Stomach smooth muscle (tissue), 2 donors: ENCODE measurements around the gene GNB4.

Experiments used
- H3K27ac ChIP-seq: one replicate; pipeline ENCODE4 v1.7.0; 2013; ENCODE audit warnings: mild to moderate bottlenecking, low read length, inconsistent platforms
- H3K27me3 ChIP-seq, 2 donors: one replicate each; pipeline ENCODE4 v1.7.0; 2013; ENCODE audit warnings: low read length in 2 of 2; ENCODE audit not compliant: insufficient read depth in 2 of 2, control insufficient read depth in 1 of 2
- H3K36me3 ChIP-seq, 2 donors: one replicate each; pipeline ENCODE4 v1.7.0; 2013; ENCODE audit warnings: low read length in 2 of 2; ENCODE audit not compliant: control insufficient read depth in 2 of 2, insufficient read depth in 2 of 2
- H3K4me1 ChIP-seq: one replicate; pipeline ENCODE4 v1.7.0; 2013; ENCODE audit warnings: low read length; ENCODE audit not compliant: control insufficient read depth, insufficient read depth
- H3K4me3 ChIP-seq, 2 donors: one replicate each; pipeline ENCODE4 v1.7.0; 2013; ENCODE audit warnings: low read length in 2 of 2
- H3K9ac ChIP-seq, 2 donors: one replicate each; pipeline ENCODE4 v1.7.0; 2013; ENCODE audit warnings: low read length in 2 of 2, mild to moderate bottlenecking in 1 of 2
- H3K9me3 ChIP-seq, 2 donors: one replicate each; pipeline ENCODE4 v1.7.0; 2013; ENCODE audit warnings: low read length in 2 of 2; ENCODE audit not compliant: control insufficient read depth in 2 of 2
- donor health status: healthy.
- donor health status: Pancreatic carcinoma.

Gene GNB4

DNA sequence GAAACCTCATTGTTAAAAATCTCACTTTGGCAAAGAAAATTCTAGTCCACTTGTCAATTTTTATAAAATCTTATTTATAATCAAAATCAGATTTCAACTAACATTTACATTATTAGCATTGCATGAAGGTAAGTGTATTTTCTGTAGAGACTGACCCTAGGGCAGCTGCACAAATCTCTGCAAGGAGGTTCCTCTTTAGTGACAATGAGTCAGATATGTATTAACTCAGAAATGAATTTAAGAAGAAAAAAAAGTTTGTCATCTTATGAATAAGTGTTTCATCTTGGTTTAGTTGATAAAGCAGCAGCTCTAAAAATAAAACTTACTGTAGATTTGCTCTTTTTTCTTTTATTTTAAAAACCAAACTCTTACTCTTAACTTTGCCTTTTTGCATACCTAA, 9.0 kb upstream of the GNB4 start:
- Histone ChIP-seq H3K27ac (no peak overlapping the region), H3K9ac (no peak overlapping the region), H3K36me3 (no peaks in the 10 kb centered on the region), H3K27me3 (no peaks in the 10 kb centered on the region), H3K4me1 (no peaks in the 10 kb centered on the region), H3K9me3 (no peaks in the 10 kb centered on the region), H3K4me3 (no peak overlapping the region)

GRCh38 chr3:179455954-179456353, 4.7 kb upstream of the GNB4 start:
- Histone ChIP-seq H3K4me1 (peaks cover 7% of the 10 kb centered on the region), H3K36me3 (no peaks in the 10 kb centered on the region), H3K27me3 (no peaks in the 10 kb centered on the region), H3K27ac (no peak overlapping the region), H3K9me3 (no peaks in the 10 kb centered on the region), H3K9ac (no peak overlapping the region), H3K4me3 (no peak overlapping the region)

DNA sequence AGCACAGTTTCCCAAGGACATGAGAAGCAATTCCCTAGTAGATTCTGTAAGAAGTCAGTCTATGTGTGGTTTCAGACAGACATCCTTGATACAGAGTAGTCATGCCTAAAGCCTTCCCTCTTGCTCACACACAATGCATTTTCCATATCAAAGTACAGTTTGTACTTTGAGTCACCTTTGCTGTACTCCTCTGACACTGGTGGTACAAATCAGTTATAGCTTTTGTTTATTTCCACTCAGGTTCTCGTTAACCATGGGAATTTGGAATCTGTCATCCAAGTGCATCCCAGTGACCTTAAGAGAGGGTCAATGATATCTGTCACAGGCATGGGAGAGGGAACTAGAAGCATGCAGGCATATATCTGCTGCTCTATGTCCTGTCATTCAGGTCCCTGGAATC, 3.6 kb upstream of the GNB4 start:
- peaks cover 7% of the 10 kb centered on the region for H3K4me1 ChIP-seq

GRCh38 chr3:179453967-179454366, 2.7 kb upstream of the GNB4 start:
- H3K27ac ChIP-seq = no peak overlapping the region
- H3K4me3 ChIP-seq = no peak overlapping the region
- H3K9ac ChIP-seq = no peak overlapping the region
- H3K9me3 ChIP-seq = no peaks in the 10 kb centered on the region
- no peaks in the 10 kb centered on the region for H3K27me3 ChIP-seq
- H3K36me3 ChIP-seq = no peaks in the 10 kb centered on the region
- peaks cover 7% of the 10 kb centered on the region for H3K4me1 ChIP-seq

More for the DNA sequence above, 3.6 kb upstream of the GNB4 start:
- H3K4me3 ChIP-seq = no peak overlapping the region
- no peak overlapping the region for H3K9ac ChIP-seq
- H3K27me3 ChIP-seq = no peaks in the 10 kb centered on the region
- H3K27ac ChIP-seq = no peak overlapping the region
- H3K9me3 ChIP-seq = no peaks in the 10 kb centered on the region
- H3K36me3 ChIP-seq = no peaks in the 10 kb centered on the region

GRCh38 chr3:179452872-179453271, 1.6 kb upstream of the GNB4 start:
- no peak overlapping the region for H3K9ac ChIP-seq
- H3K4me3 ChIP-seq = no peak overlapping the region
- no peaks in the 10 kb centered on the region for H3K27me3 ChIP-seq
- no peaks in the 10 kb centered on the region for H3K36me3 ChIP-seq
- no peaks in the 10 kb centered on the region for H3K9me3 ChIP-seq
- H3K27ac ChIP-seq = no peak overlapping the region
- H3K4me1 ChIP-seq = peaks cover 8% of the 10 kb centered on the region

GRCh38 chr3:179452176-179452564, 900 bp upstream of the GNB4 start:
- Histone ChIP-seq H3K27me3 (no peaks in the 10 kb centered on the region), H3K36me3 (no peaks in the 10 kb centered on the region), H3K4me1 (peaks cover 10% of the 10 kb centered on the region), H3K4me3 (peak overlapping the region; percentile 82), H3K9me3 (no peaks in the 10 kb centered on the region), H3K27ac (peak overlapping the region; percentile 78), H3K9ac (peak overlapping the region; percentile 13 to 85)

GRCh38 chr3:179450901-179451264, 387 bp downstream of the GNB4 start:
- Histone ChIP-seq H3K4me1 (peaks cover 15% of the 10 kb centered on the region), H3K27ac (peak overlapping the region; percentile 77), H3K27me3 (no peaks in the 10 kb centered on the region), H3K4me3 (peak overlapping the region; percentile 77 to 82), H3K9me3 (no peaks in the 10 kb centered on the region), H3K9ac (peak overlapping the region; percentile 64 to 85), H3K36me3 (no peaks in the 10 kb centered on the region)

DNA sequence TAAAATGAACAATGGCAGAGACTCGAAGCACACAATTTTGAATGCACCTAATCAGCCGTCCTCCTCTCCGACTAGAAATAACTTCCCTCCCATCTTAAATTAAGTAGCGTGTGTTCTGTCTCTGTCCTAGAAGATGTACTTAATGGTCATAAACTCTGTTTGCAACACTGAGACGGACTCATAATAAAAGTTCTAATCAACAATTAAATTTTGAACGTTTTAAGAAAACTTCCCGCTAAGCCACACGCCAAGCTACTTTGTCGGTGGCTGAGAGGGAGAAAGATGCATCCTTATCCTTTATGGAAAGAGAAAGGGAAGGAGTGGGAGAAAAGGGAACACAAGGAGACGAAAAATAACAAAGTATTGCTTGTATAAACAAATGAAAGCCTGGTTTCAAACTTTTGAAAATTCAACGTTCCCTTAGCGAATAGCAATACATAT, 989 bp downstream of the GNB4 start:
- Histone ChIP-seq H3K27me3 (no peaks in the 10 kb centered on the region), H3K9me3 (no peaks in the 10 kb centered on the region), H3K9ac (peak overlapping the region; percentile 64 to 85), H3K27ac (peak overlapping the region; percentile 77), H3K4me1 (peaks cover 15% of the 10 kb centered on the region), H3K4me3 (peak overlapping the region; percentile 77 to 82), H3K36me3 (peaks cover 0 to 2% of the 10 kb centered on the region in 2 donors)

- Histone ChIP-seq H3K4me3 (peak overlapping the region; percentile 77 to 82), H3K4me1 (peaks cover 15% of the 10 kb centered on the region), H3K27ac (peak overlapping the region; percentile 59)
These were observed 1.6 kb downstream of the GNB4 start for GRCh38 chr3:179449636-179450035.

DNA sequence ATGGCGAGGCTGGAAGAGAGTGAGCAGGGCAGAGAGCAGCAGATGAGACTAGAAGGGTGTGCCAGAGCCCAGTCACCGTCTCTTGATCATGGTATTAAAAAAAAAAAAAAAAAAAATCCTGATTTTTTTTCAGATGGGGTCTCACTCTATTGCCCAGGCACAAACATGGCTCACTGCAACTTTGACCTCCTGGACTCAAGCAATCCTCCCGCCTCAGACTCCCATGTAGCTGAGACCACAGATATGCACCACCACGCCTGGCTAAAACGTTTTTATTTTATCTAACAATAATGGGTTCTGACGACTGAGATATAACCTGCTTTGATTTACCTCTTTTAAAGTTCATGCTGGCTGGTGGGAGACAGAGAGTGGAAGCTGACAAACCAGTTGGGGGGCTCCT, 4.0 kb downstream of the GNB4 start:
- Histone ChIP-seq H3K27me3 (no peaks in the 10 kb centered on the region), H3K9me3 (no peaks in the 10 kb centered on the region), H3K4me1 (peaks cover 11% of the 10 kb centered on the region), H3K27ac (no peak overlapping the region), H3K4me3 (peak overlapping the region in 1 of 2 donors; percentile 16), H3K36me3 (peaks cover 0 to 2% of the 10 kb centered on the region in 2 donors), H3K9ac (no peak overlapping the region)

More at GRCh38 chr3:179449636-179450035, 1.6 kb downstream of the GNB4 start:
- Histone ChIP-seq H3K27me3 (no peaks in the 10 kb centered on the region), H3K36me3 (peaks cover 0 to 2% of the 10 kb centered on the region in 2 donors), H3K9ac (peak overlapping the region in 1 of 2 donors; percentile 85), H3K9me3 (no peaks in the 10 kb centered on the region)

DNA sequence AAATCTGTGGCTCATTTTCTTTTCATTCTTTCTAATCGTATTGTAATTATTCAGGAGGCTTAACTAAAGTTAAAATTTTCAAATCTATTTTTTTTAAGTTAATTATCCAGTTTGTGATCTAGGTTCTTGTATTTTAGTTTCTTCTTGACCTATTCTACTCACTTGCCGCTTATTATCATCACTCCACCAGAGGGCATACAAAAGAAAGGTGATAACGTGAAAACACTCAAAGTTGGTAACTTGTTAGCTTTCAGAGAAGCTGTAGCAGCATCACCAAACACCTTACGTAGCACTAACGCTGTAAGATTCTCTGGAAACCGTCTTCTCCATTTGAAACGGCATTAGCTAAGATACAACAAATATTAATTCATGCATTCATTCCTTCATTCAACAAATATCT, 4.8 kb downstream of the GNB4 start:
- no peak overlapping the region for H3K9ac ChIP-seq
- H3K9me3 ChIP-seq = no peaks in the 10 kb centered on the region
- peaks cover 8% of the 10 kb centered on the region for H3K4me1 ChIP-seq
- no peak overlapping the region for H3K4me3 ChIP-seq
- peaks cover 0 to 2% of the 10 kb centered on the region in 2 donors for H3K36me3 ChIP-seq
- H3K27ac ChIP-seq = no peak overlapping the region
- H3K27me3 ChIP-seq = no peaks in the 10 kb centered on the region
